ENCODE data around the gene CACNA2D4.

CACNA2D4 gene

GRCh38 chr12:1800401-1801302 lies 117.8 kb downstream of the CACNA2D4 start:
- DNase-seq (ENCODE audit: low spot score), result no peak

- no peak for DNase-seq (ENCODE audit: low spot score)
Observed at GRCh38 chr12:1799882-1800400, 118.5 kb downstream of the CACNA2D4 start.

GRCh38 chr12:1799051-1799881 lies 119.2 kb downstream of the CACNA2D4 start:
- no peak for DNase-seq (ENCODE audit: low spot score)

- DNase-seq (ENCODE audit: low spot score), result no peak
Observed at GRCh38 chr12:1798641-1799020, 119.8 kb downstream of the CACNA2D4 start.

- no peak for DNase-seq (ENCODE audit: low spot score)
Observed at GRCh38 chr12:1797991-1798640, 120.3 kb downstream of the CACNA2D4 start.

GRCh38 chr12:1797011-1797901 lies 121.2 kb downstream of the CACNA2D4 start:
- no peak for DNase-seq (ENCODE audit: low spot score)

- DNase-seq (ENCODE audit: low spot score), result no peak
Observed at GRCh38 chr12:1796515-1797010, 121.9 kb downstream of the CACNA2D4 start.

- DNase-seq (ENCODE audit: low spot score), result peak; percentile 92
Observed at GRCh38 chr12:1795785-1796514, 122.5 kb downstream of the CACNA2D4 start.

- no peak for DNase-seq (ENCODE audit: low spot score)
Observed at GRCh38 chr12:1795221-1795784, 123.1 kb downstream of the CACNA2D4 start.

GRCh38 chr12:1794440-1795090 lies 123.9 kb downstream of the CACNA2D4 start:
- DNase-seq (ENCODE audit: low spot score), result no peak

- DNase-seq (ENCODE audit: low spot score), result no peak
Observed at GRCh38 chr12:1793426-1794210, 124.8 kb downstream of the CACNA2D4 start.

- no peak for DNase-seq (ENCODE audit: low spot score)
Observed at GRCh38 chr12:1792406-1792805, 126.0 kb downstream of the CACNA2D4 start.

- DNase-seq (ENCODE audit: low spot score), result peak; percentile 87
Observed at GRCh38 chr12:1791104-1791841, 127.2 kb downstream of the CACNA2D4 start.

GRCh38 chr12:1790444-1790843 lies 128.0 kb downstream of the CACNA2D4 start:
- no peak for DNase-seq (ENCODE audit: low spot score)

- no peak for DNase-seq (ENCODE audit: low spot score)
Observed at GRCh38 chr12:1787714-1788113, 130.7 kb downstream of the CACNA2D4 start.

- no peak for DNase-seq (ENCODE audit: low spot score)
Observed at GRCh38 chr12:1782215-1782614, 136.2 kb downstream of the CACNA2D4 start.

GRCh38 chr12:1781772-1782171 lies 136.7 kb downstream of the CACNA2D4 start:
- DNase-seq (ENCODE audit: low spot score), result no peak

- peak; percentile 78 for DNase-seq (ENCODE audit: low spot score)
Observed at GRCh38 chr12:1779783-1780182, 138.7 kb downstream of the CACNA2D4 start.
